ENCODE data around the gene ACSS1.

- TF ChIP-seq EZH2 (IDR thresholded peaks at IDR 0.05): no peak
- TF ChIP-seq POLR2AphosphoS5 (IDR thresholded peaks at IDR 0.05; ENCODE audit: borderline replicate concordance, low read depth, low read length): no peak
- TF ChIP-seq FOXP2 (optimal IDR thresholded peaks at IDR 0.05; ENCODE audit: control extremely low read depth, extremely low read length, insufficient read depth): no peak
Observed at GRCh38 chr20:25017257-25017803, 40.6 kb downstream of the ACSS1 start.

Data from SK-N-MC (cell line).